Upper lobe of left lung (tissue), 6 donors: ENCODE measurements around the gene SLC10A7. TPM values are rescaled to one million over a fixed set of nuclear protein-coding genes. Genes with fewer than 3 reads are reported as not detected.

ENCODE experiments used
- ATAC-seq, 2 donors: fragments of 200-7000 bp; cut with Tn5 transposase; one replicate each; pipeline ENCODE4 v1.9.1; 2022; ENCODE audit warnings: mild to moderate bottlenecking in 2 of 2, moderate library complexity in 2 of 2; ENCODE audit not compliant: low FRiP score in 2 of 2
- DNase-seq, 2 donors: peaks; one replicate each; pipeline ENCODE4 v3.0.0-alpha.2; 2019 to 2020
- H3K27ac ChIP-seq, 4 donors: fragments of 200-600 bp; sonication (generic); one replicate each; pipeline ENCODE4 v1.5.1; 2016 to 2019
- H3K27me3 ChIP-seq, 4 donors: fragments of 200-600 bp; sonication (generic); one replicate each; pipeline ENCODE4 v1.5.1; 2017 to 2019
- H3K36me3 ChIP-seq, 4 donors: fragments of 200-600 bp; sonication (generic); one replicate each; pipeline ENCODE4 v1.5.1; 2016 to 2019
- H3K4me1 ChIP-seq, 4 donors: fragments of 200-600 bp; sonication (generic); one replicate each; pipeline ENCODE4 v1.5.1; 2018 to 2019
- H3K4me3 ChIP-seq, 4 donors: fragments of 200-600 bp; sonication (generic); one replicate each; pipeline ENCODE4 v1.5.1; 2017 to 2019; ENCODE audit warnings: mild to moderate bottlenecking in 2 of 4, moderate library complexity in 1 of 4
- H3K9me3 ChIP-seq, 4 donors: fragments of 200-600 bp; sonication (generic); one replicate each; pipeline ENCODE4 v1.5.1; 2018 to 2019
- EP300 ChIP-seq, 4 donors: sonication (generic); formaldehyde crosslinking; IDR thresholded peaks; one replicate each; pipeline ENCODE4 v1.5.1; 2017; ENCODE audit warnings: antibody characterized with exemption in 4 of 4, control low read depth in 2 of 4
- POLR2A ChIP-seq, 4 donors: fragments of 450-650 bp; IDR thresholded peaks; one replicate each; pipeline ENCODE4 v1.5.1; 2016 to 2017; ENCODE audit warnings: antibody characterized with exemption in 4 of 4, mild to moderate bottlenecking in 2 of 4
- POLR2AphosphoS5 ChIP-seq, 2 donors: sonication (generic); formaldehyde crosslinking; IDR thresholded peaks; one replicate each; pipeline ENCODE4 v1.5.1; 2017; ENCODE audit warnings: antibody characterized with exemption in 2 of 2
- WGBS, 2 donors: methylation state at CpG; one replicate each; pipeline ENCODE4 v1.1.5; 2017 to 2018; 5-methylcytosine and 5-hydroxymethylcytosine counted together
- total RNA-seq, 6 donors: library from RNA; depleted of rRNA in 4 of 6; stranded (reverse); fragments of >200 nt in 4 of 6; gene quantifications; one replicate each; pipeline versions ENCODE4 v1.1.0 to v1.2.1, GENCODE V29; 2016 to 2021
- TF ChIP-seq, protein P1 (sequence below), 6 experiments: fragments of 450-650 bp in 4 of 6; fragments of 200-600 bp in 2 of 6; sonication (generic) in 2 of 6; IDR thresholded peaks; one replicate each; pipeline ENCODE4 v1.5.1; 2016 to 2019; ENCODE audit warnings: antibody characterized with exemption in 6 of 6
- donor health status: DM: no; HTN: no; CAD: no; lungs with moderate emphysema.
- donor health status: DM: no; HTN: yes; CAD: no; lungs with severe emphysema.

The SLC10A7 gene
- total RNA-seq, 6 donors from 2014 or later, result 11.1 to 20.9 (median 14.1) TPM

DNA sequence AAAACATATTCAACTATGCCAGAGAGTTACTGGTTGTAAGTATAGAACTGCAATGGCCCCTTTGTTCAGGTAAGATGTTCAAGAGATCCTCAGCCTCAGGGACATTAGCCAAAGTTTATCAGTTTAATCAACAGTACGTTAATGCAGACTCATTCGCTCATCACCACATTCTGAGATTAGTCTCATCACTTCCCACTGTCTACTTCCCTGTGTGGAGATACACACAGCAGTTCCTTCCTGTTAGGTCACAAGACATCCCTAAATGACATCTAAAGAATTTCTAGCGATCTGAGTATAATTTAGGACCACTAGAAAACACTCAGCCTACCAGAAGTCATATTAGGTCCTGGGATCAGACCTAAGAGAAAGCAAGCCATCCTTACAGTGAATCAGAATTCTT lies 10.4 kb downstream of the SLC10A7 start:
- WGBS, 2 donors, result 49 to 58% methylated on average over 3 of the region's 3 CpGs
- H3K27me3 ChIP-seq, result no peaks in the 10 kb centered on the region
- H3K4me3 ChIP-seq, result no peak overlapping the region
- no peaks in the 10 kb centered on the region for H3K9me3 ChIP-seq
- peaks cover 0 to 16% (median 0%) of the 10 kb centered on the region in 4 donors for H3K36me3 ChIP-seq
- DNase-seq (no peak), ATAC-seq (peak in 1 of 2 donors; percentile 39)
- TF ChIP-seq POLR2AphosphoS5 (IDR thresholded peaks at IDR 0.05) (no peak), POLR2A (IDR thresholded peaks at IDR 0.05) (no peak), EP300 (IDR thresholded peaks at IDR 0.05) (no peak)
- TF ChIP-seq, protein P1, sequence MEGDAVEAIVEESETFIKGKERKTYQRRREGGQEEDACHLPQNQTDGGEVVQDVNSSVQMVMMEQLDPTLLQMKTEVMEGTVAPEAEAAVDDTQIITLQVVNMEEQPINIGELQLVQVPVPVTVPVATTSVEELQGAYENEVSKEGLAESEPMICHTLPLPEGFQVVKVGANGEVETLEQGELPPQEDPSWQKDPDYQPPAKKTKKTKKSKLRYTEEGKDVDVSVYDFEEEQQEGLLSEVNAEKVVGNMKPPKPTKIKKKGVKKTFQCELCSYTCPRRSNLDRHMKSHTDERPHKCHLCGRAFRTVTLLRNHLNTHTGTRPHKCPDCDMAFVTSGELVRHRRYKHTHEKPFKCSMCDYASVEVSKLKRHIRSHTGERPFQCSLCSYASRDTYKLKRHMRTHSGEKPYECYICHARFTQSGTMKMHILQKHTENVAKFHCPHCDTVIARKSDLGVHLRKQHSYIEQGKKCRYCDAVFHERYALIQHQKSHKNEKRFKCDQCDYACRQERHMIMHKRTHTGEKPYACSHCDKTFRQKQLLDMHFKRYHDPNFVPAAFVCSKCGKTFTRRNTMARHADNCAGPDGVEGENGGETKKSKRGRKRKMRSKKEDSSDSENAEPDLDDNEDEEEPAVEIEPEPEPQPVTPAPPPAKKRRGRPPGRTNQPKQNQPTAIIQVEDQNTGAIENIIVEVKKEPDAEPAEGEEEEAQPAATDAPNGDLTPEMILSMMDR (IDR thresholded peaks at IDR 0.05), result no peak
- no peaks in the 10 kb centered on the region for H3K4me1 ChIP-seq
- H3K27ac ChIP-seq, result no peak overlapping the region

GRCh38 chr4:146510942-146511341 lies 10.8 kb downstream of the SLC10A7 start:
- peaks cover 0 to 12% (median 0%) of the 10 kb centered on the region in 4 donors for H3K36me3 ChIP-seq
- no peak for ATAC-seq
- no peak for DNase-seq
- H3K4me3 ChIP-seq, result no peak overlapping the region
- no peaks in the 10 kb centered on the region for H3K27me3 ChIP-seq
- H3K4me1 ChIP-seq, result no peaks in the 10 kb centered on the region
- H3K9me3 ChIP-seq, result no peaks in the 10 kb centered on the region
- H3K27ac ChIP-seq, result no peak overlapping the region
- WGBS, 2 donors, result 76 to 78% methylated on average over 3 of the region's 3 CpGs
- TF ChIP-seq POLR2A (IDR thresholded peaks at IDR 0.05) (no peak), POLR2AphosphoS5 (IDR thresholded peaks at IDR 0.05) (no peak), EP300 (IDR thresholded peaks at IDR 0.05) (no peak)
- TF ChIP-seq, protein P1 (IDR thresholded peaks at IDR 0.05), result no peak

- Histone ChIP-seq H3K4me1 (no peaks in the 10 kb centered on the region), H3K36me3 (peaks cover 0 to 18% (median 0%) of the 10 kb centered on the region in 4 donors), H3K27ac (no peak overlapping the region), H3K9me3 (no peaks in the 10 kb centered on the region), H3K27me3 (no peaks in the 10 kb centered on the region), H3K4me3 (no peak overlapping the region)
- WGBS, 2 donors, result 97 to 98% methylated on average over 3 of the region's 3 CpGs
- ATAC-seq (no peak), DNase-seq (no peak)
- no peak for TF ChIP-seq EP300 (IDR thresholded peaks at IDR 0.05)
- TF ChIP-seq POLR2A (IDR thresholded peaks at IDR 0.05), result no peak
Measured at GRCh38 chr4:146508229-146508939, 13.4 kb downstream of the SLC10A7 start.

GRCh38 chr4:146507632-146508031 lies 14.1 kb downstream of the SLC10A7 start:
- Histone ChIP-seq H3K27me3 (no peaks in the 10 kb centered on the region), H3K36me3 (peaks cover 0 to 24% (median 4%) of the 10 kb centered on the region in 4 donors), H3K4me3 (no peak overlapping the region), H3K27ac (no peak overlapping the region), H3K9me3 (no peaks in the 10 kb centered on the region), H3K4me1 (no peaks in the 10 kb centered on the region)
- TF ChIP-seq, protein P1 (IDR thresholded peaks at IDR 0.05), result no peak
- no peak for TF ChIP-seq POLR2AphosphoS5 (IDR thresholded peaks at IDR 0.05)
- no peak for TF ChIP-seq POLR2A (IDR thresholded peaks at IDR 0.05)
- TF ChIP-seq EP300 (IDR thresholded peaks at IDR 0.05), result no peak
- WGBS, 2 donors, result 75 to 86% methylated on average over 2 of the region's 2 CpGs
- DNase-seq (no peak), ATAC-seq (no peak)

DNA sequence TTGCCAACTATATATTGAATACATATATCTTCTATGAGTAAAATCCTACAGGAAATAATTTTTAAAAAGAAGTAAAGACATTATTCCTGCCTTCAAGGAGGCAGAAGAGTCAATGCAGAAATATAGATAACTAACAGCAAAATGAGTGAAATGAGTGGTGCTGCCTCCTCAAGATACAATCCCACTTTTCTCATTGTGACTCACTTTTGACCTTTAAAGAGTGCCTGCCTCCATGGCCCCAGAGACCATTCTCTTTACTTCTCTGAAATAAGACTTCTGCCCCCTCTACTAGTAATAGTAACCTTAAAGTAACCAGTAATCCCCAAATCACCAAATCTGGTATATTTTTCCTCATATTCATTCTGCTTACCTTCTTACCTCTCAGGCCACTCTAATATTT lies 15.5 kb downstream of the SLC10A7 start:
- Histone ChIP-seq H3K4me3 (no peak overlapping the region), H3K27ac (no peak overlapping the region), H3K36me3 (peaks cover 0 to 27% (median 9%) of the 10 kb centered on the region in 4 donors), H3K4me1 (no peaks in the 10 kb centered on the region), H3K27me3 (no peaks in the 10 kb centered on the region), H3K9me3 (no peaks in the 10 kb centered on the region)
- no peak for DNase-seq
- TF ChIP-seq POLR2A (IDR thresholded peaks at IDR 0.05) (no peak), POLR2AphosphoS5 (IDR thresholded peaks at IDR 0.05) (no peak), EP300 (IDR thresholded peaks at IDR 0.05) (no peak)
- TF ChIP-seq, protein P1 (IDR thresholded peaks at IDR 0.05), result no peak
- ATAC-seq, result no peak
